Calu3 (cell line): Measurements from ENCODE around the gene FBXW7. TPM values are rescaled to one million over a fixed set of nuclear protein-coding genes. Genes with fewer than 3 reads are reported as not detected.

ENCODE experiments used
- BruUV-seq: library from RNA; stranded (reverse); fragments of 400-500 nt; replicated peaks from 2 replicates; lab custom pipeline; 2021; lab: Mats Ljungman, UMichigan
- CTCF ChIA-PET: fragments of 300-600 bp; sonication (Branson Sonifier 250); formaldehyde crosslinking; loops from one replicate; lab custom pipeline; 2022; ENCODE audit warnings: antibody characterized with exemption; lab: Charles Lee
- DNase-seq: peaks from one replicate; pipeline ENCODE4 v3.0.0; 2022
- H3K27ac Mint-ChIP-seq: one replicate; pipeline ENCODE4 v1.8.0; 2022; ENCODE audit warnings: mixed read lengths; ENCODE audit not compliant: unreplicated experiment
- H3K27me3 Mint-ChIP-seq: one replicate; pipeline ENCODE4 v1.8.0; 2022; ENCODE audit warnings: mixed read lengths; ENCODE audit not compliant: unreplicated experiment
- H3K36me3 Mint-ChIP-seq: one replicate; pipeline ENCODE4 v1.8.0; 2022; ENCODE audit warnings: mild to moderate bottlenecking, moderate library complexity, mixed read lengths; ENCODE audit not compliant: insufficient read depth, unreplicated experiment
- H3K4me1 Mint-ChIP-seq: one replicate; pipeline ENCODE4 v1.8.0; 2022; ENCODE audit warnings: mild to moderate bottlenecking, low read depth, mixed read lengths; ENCODE audit not compliant: unreplicated experiment
- H3K4me3 Mint-ChIP-seq: one replicate; pipeline ENCODE4 v1.8.0; 2022; ENCODE audit warnings: mild to moderate bottlenecking, low read depth, moderate library complexity, mixed read lengths; ENCODE audit not compliant: unreplicated experiment
- H3K9me3 Mint-ChIP-seq: one replicate; pipeline ENCODE4 v1.8.0; 2022; ENCODE audit warnings: low read depth, mixed read lengths; ENCODE audit not compliant: unreplicated experiment
- intact Hi-C: fragments of 100-400 bp; cut with micrococcal nuclease; formaldehyde crosslinking; loops from one replicate; pipeline ENCODE4 v1.10.0; 2022; ENCODE audit not compliant: unreplicated experiment
- total RNA-seq: library from RNA; stranded (reverse); gene quantifications from 2 replicates; pipeline ENCODE4 v1.2.3, GENCODE V29; 2022
- TF ChIP-seq, protein P1 (sequence below): fragments of 200-600 bp; IDR thresholded peaks from one replicate; pipeline ENCODE4 v1.8.0; 2022; ENCODE audit warnings: antibody characterized with exemption; ENCODE audit not compliant: unreplicated experiment

FBXW7 gene
- total RNA-seq, 1 experiment from 2014 or later = 38.7 TPM

DNA sequence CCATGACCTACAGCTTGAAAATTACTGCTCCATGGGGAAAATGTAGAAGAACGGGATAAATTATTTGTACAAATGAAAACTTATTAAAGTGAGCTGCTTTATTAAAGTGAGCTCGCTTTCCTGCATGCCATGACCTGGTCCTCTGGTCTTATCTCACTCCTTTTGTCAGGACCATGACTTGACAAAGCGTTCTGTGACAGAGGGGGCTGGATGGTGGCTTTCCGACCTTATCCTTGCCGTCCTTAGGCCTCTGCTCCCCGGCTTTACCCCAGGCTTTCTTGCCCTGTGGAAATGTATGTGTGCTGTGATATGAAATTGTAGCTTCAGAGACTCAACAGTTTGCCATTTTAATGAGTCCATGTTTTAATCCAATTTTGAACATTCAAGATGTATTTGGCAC, 44.0 kb upstream of the FBXW7 start:
- no peaks in the 10 kb centered on the region for H3K27me3 Mint-ChIP-seq
- H3K9me3 Mint-ChIP-seq = no peaks in the 10 kb centered on the region
- TF ChIP-seq, protein P1, sequence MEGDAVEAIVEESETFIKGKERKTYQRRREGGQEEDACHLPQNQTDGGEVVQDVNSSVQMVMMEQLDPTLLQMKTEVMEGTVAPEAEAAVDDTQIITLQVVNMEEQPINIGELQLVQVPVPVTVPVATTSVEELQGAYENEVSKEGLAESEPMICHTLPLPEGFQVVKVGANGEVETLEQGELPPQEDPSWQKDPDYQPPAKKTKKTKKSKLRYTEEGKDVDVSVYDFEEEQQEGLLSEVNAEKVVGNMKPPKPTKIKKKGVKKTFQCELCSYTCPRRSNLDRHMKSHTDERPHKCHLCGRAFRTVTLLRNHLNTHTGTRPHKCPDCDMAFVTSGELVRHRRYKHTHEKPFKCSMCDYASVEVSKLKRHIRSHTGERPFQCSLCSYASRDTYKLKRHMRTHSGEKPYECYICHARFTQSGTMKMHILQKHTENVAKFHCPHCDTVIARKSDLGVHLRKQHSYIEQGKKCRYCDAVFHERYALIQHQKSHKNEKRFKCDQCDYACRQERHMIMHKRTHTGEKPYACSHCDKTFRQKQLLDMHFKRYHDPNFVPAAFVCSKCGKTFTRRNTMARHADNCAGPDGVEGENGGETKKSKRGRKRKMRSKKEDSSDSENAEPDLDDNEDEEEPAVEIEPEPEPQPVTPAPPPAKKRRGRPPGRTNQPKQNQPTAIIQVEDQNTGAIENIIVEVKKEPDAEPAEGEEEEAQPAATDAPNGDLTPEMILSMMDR = no peak
- no peak overlapping the region for H3K4me3 Mint-ChIP-seq
- H3K4me1 Mint-ChIP-seq = peaks cover 30% of the 10 kb centered on the region
- intact Hi-C loops = loop anchor here (10.0 kb wide), 1 partner anchor 75 kb away; no protein-coding TSS in a partner anchor
- DNase-seq = no peak
- CTCF ChIA-PET = no interaction called here
- no peaks in the 10 kb centered on the region for H3K36me3 Mint-ChIP-seq
- no TSS peak for BruUV-seq
- H3K27ac Mint-ChIP-seq = no peak overlapping the region

DNA sequence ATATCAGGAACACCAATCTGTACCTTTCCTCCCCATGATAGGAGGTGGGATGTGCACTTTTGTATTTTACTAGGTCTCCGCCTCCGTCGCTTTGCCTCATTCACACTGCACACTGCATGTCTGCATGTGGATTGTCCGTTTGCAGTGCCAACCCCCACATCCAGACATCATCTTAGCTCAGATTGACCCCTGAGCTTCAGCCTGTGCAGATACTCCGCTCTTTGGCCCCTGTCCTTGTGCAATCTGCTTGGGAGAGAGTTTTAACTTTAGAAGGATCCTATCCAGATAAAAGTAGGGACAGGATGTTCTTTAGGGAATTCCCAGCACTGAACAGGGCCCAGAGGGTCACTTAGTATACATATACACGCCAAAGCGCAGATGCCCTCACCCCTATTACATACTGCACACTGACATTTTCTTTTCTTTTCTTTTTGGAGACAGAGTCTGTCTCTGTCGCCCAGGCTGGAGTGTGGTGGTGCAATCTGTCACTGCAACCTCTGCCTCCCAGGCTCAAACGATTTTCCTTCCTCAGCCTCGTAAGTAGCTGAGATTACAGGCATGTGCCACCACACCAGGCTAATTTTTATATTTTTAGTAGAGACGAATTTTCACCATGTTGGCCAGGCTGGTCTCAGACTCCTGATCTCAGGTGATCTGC, 43.3 kb upstream of the FBXW7 start:
- no peaks in the 10 kb centered on the region for H3K27me3 Mint-ChIP-seq
- no peak for DNase-seq
- H3K9me3 Mint-ChIP-seq = no peaks in the 10 kb centered on the region
- H3K4me3 Mint-ChIP-seq = no peak overlapping the region
- peaks cover 34% of the 10 kb centered on the region for H3K4me1 Mint-ChIP-seq
- no TSS peak for BruUV-seq
- H3K36me3 Mint-ChIP-seq = no peaks in the 10 kb centered on the region
- intact Hi-C loops = loop anchor here (10.0 kb wide), 1 partner anchor 74 kb away; no protein-coding TSS in a partner anchor
- no peak overlapping the region for H3K27ac Mint-ChIP-seq
- TF ChIP-seq, protein P1 = no peak
- CTCF ChIA-PET = interaction anchor here (0.6 kb wide), 1 partner anchor 1148 kb away, joined by 3 read pairs; no protein-coding TSS in a partner anchor

DNA sequence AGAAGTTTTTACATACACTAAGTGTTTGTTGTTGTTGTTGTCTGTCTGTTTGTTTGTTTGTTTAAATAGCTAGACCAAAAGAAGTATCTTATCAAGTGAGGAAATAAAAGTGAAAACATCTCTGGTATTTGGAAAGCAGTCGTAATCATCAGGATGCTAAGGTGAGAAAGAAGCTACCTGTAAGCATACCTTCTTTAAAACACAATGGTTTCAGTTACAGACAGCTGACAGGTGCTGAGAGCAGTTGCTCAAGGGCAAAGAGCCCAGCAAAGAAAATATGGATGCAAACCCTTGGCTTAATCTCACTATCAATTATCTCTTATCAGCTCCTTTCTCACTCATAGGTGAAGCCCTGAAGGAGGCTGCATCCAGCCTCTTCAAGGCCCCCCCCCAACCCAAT, 42.8 kb upstream of the FBXW7 start:
- Mint-ChIP-seq H3K4me1 (peaks cover 40% of the 10 kb centered on the region), H3K4me3 (no peak overlapping the region), H3K27ac (no peak overlapping the region), H3K27me3 (no peaks in the 10 kb centered on the region), H3K36me3 (no peaks in the 10 kb centered on the region), H3K9me3 (no peaks in the 10 kb centered on the region)
- TF ChIP-seq, protein P1 = no peak
- DNase-seq = no peak
- intact Hi-C loops = loop anchor here (10.0 kb wide), 1 partner anchor 74 kb away; no protein-coding TSS in a partner anchor
- no TSS peak for BruUV-seq
- CTCF ChIA-PET = interaction anchor here (0.6 kb wide), 1 partner anchor 1147 kb away, joined by 3 read pairs; no protein-coding TSS in a partner anchor

DNA sequence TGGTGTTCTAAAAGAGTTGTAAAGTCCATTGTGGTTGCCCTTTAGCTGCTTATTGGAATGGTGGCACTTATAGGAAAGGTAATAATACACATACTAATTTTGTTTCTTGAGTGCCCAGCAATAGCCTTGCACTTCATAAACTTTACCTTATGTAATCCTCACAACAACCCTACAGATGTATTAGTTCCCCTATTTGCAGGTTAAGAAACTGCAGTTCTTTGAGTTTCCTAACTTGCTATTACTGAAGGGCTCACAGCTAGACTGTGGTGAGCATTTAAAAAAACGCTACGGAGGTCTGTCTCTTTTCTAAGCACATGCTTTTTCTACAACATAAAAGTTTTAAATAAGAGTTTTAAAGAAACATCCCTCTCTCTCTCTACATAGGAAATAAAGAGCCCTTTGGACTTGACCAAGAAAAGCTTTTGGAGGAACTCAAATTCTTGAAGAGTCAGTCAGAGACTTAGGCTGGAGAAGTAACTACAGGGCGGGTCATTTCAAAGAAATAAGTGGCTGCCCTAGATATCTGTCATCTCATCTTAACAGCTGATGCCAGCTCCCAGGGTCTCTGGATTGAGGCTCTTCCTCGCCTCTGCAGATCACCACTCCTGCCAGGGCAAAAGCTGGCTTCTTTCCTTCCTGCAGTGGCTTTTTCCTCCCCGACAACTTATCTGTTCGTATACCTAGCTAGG, 42.0 kb upstream of the FBXW7 start:
- H3K4me1 Mint-ChIP-seq = peaks cover 48% of the 10 kb centered on the region
- H3K27ac Mint-ChIP-seq = no peak overlapping the region
- H3K36me3 Mint-ChIP-seq = peaks cover 5% of the 10 kb centered on the region
- CTCF ChIA-PET = no interaction called here
- DNase-seq = no peak
- intact Hi-C loops = loop anchor here (10.0 kb wide), 1 partner anchor 73 kb away; no protein-coding TSS in a partner anchor
- no TSS peak for BruUV-seq
- no peaks in the 10 kb centered on the region for H3K27me3 Mint-ChIP-seq
- TF ChIP-seq, protein P1 = no peak
- H3K9me3 Mint-ChIP-seq = no peaks in the 10 kb centered on the region
- no peak overlapping the region for H3K4me3 Mint-ChIP-seq
